Calu3 (cell line): ENCODE measurements around the gene ATG7. TPM values are rescaled to one million over a fixed set of nuclear protein-coding genes. Genes with fewer than 3 reads are reported as not detected.

Experiments
- BruUV-seq: library from RNA; stranded (reverse); fragments of 400-500 nt; replicated peaks from 2 replicates; lab custom pipeline; 2021; lab: Mats Ljungman, UMichigan
- CTCF ChIA-PET: fragments of 300-600 bp; sonication (Branson Sonifier 250); formaldehyde crosslinking; loops from one replicate; lab custom pipeline; 2022; ENCODE audit warnings: antibody characterized with exemption; lab: Charles Lee
- DNase-seq: peaks from one replicate; pipeline ENCODE4 v3.0.0; 2022
- H3K27ac Mint-ChIP-seq: one replicate; pipeline ENCODE4 v1.8.0; 2022; ENCODE audit warnings: mixed read lengths; ENCODE audit not compliant: unreplicated experiment
- H3K27me3 Mint-ChIP-seq: one replicate; pipeline ENCODE4 v1.8.0; 2022; ENCODE audit warnings: mixed read lengths; ENCODE audit not compliant: unreplicated experiment
- H3K36me3 Mint-ChIP-seq: one replicate; pipeline ENCODE4 v1.8.0; 2022; ENCODE audit warnings: mild to moderate bottlenecking, moderate library complexity, mixed read lengths; ENCODE audit not compliant: insufficient read depth, unreplicated experiment
- H3K4me1 Mint-ChIP-seq: one replicate; pipeline ENCODE4 v1.8.0; 2022; ENCODE audit warnings: mild to moderate bottlenecking, low read depth, mixed read lengths; ENCODE audit not compliant: unreplicated experiment
- H3K4me3 Mint-ChIP-seq: one replicate; pipeline ENCODE4 v1.8.0; 2022; ENCODE audit warnings: mild to moderate bottlenecking, low read depth, moderate library complexity, mixed read lengths; ENCODE audit not compliant: unreplicated experiment
- H3K9me3 Mint-ChIP-seq: one replicate; pipeline ENCODE4 v1.8.0; 2022; ENCODE audit warnings: low read depth, mixed read lengths; ENCODE audit not compliant: unreplicated experiment
- CTCF ChIP-seq: fragments of 200-600 bp; IDR thresholded peaks from one replicate; pipeline ENCODE4 v1.8.0; 2022; ENCODE audit warnings: antibody characterized with exemption; ENCODE audit not compliant: unreplicated experiment
- intact Hi-C: fragments of 100-400 bp; cut with micrococcal nuclease; formaldehyde crosslinking; loops from one replicate; pipeline ENCODE4 v1.10.0; 2022; ENCODE audit not compliant: unreplicated experiment
- total RNA-seq: library from RNA; stranded (reverse); gene quantifications from 2 replicates; pipeline ENCODE4 v1.2.3, GENCODE V29; 2022

ATG7 gene
- total RNA-seq, 1 experiment from 2014 or later = 37.3 TPM

- intact Hi-C loops = no loop called here
- Mint-ChIP-seq H3K27ac (no peak overlapping the region), H3K9me3 (no peaks in the 10 kb centered on the region), H3K4me3 (no peak overlapping the region), H3K36me3 (no peaks in the 10 kb centered on the region), H3K4me1 (no peaks in the 10 kb centered on the region), H3K27me3 (no peaks in the 10 kb centered on the region)
- no TSS peak for BruUV-seq
- no peak for TF ChIP-seq CTCF
- no peak for DNase-seq
- CTCF ChIA-PET = no interaction called here
Observed at GRCh38 chr3:11423868-11424267, 151.7 kb downstream of the ATG7 start.

- no peaks in the 10 kb centered on the region for H3K4me1 Mint-ChIP-seq
- H3K4me3 Mint-ChIP-seq = no peak overlapping the region
- TF ChIP-seq CTCF = no peak
- intact Hi-C loops = no loop called here
- no peaks in the 10 kb centered on the region for H3K27me3 Mint-ChIP-seq
- H3K36me3 Mint-ChIP-seq = no peaks in the 10 kb centered on the region
- CTCF ChIA-PET = no interaction called here
- no TSS peak for BruUV-seq
- H3K27ac Mint-ChIP-seq = no peak overlapping the region
- H3K9me3 Mint-ChIP-seq = no peaks in the 10 kb centered on the region
- no peak for DNase-seq
Observed at GRCh38 chr3:11424277-11424676, 152.1 kb downstream of the ATG7 start.

GRCh38 chr3:11430207-11430606 lies 158.0 kb downstream of the ATG7 start:
- intact Hi-C loops = no loop called here
- BruUV-seq = no TSS peak
- CTCF ChIA-PET = no interaction called here
- no peak overlapping the region for H3K4me3 Mint-ChIP-seq
- DNase-seq = no peak
- H3K27me3 Mint-ChIP-seq = no peaks in the 10 kb centered on the region
- H3K36me3 Mint-ChIP-seq = no peaks in the 10 kb centered on the region
- H3K9me3 Mint-ChIP-seq = no peaks in the 10 kb centered on the region
- H3K27ac Mint-ChIP-seq = no peak overlapping the region
- no peaks in the 10 kb centered on the region for H3K4me1 Mint-ChIP-seq
- no peak for TF ChIP-seq CTCF

- no peak for TF ChIP-seq CTCF
- BruUV-seq = no TSS peak
- Mint-ChIP-seq H3K4me1 (no peaks in the 10 kb centered on the region), H3K4me3 (no peak overlapping the region), H3K27me3 (no peaks in the 10 kb centered on the region), H3K36me3 (no peaks in the 10 kb centered on the region), H3K27ac (no peak overlapping the region), H3K9me3 (no peaks in the 10 kb centered on the region)
- intact Hi-C loops = no loop called here
- no peak for DNase-seq
- CTCF ChIA-PET = interaction anchor here (0.5 kb wide), 1 partner anchor 79 kb away, joined by 4 read pairs; no protein-coding TSS in a partner anchor
Observed at GRCh38 chr3:11430624-11431023, 158.4 kb downstream of the ATG7 start.

- no peak for DNase-seq
Observed at GRCh38 chr3:11431319-11431718, 159.1 kb downstream of the ATG7 start.

More at GRCh38 chr3:11431319-11431718, 159.1 kb downstream of the ATG7 start:
- H3K4me1 Mint-ChIP-seq = no peaks in the 10 kb centered on the region
- no peaks in the 10 kb centered on the region for H3K9me3 Mint-ChIP-seq
- CTCF ChIA-PET = no interaction called here
- H3K27ac Mint-ChIP-seq = no peak overlapping the region
- TF ChIP-seq CTCF = no peak
- no peak overlapping the region for H3K4me3 Mint-ChIP-seq
- H3K36me3 Mint-ChIP-seq = no peaks in the 10 kb centered on the region
- no TSS peak for BruUV-seq
- intact Hi-C loops = no loop called here
- H3K27me3 Mint-ChIP-seq = no peaks in the 10 kb centered on the region
